H1 (cell line): ENCODE data around the gene ZNF48. TPM values are rescaled to one million over a fixed set of nuclear protein-coding genes. Genes with fewer than 3 reads are reported as not detected.

Source experiments
- CTCF ChIA-PET: fragments of 300-600 bp; sonication (Branson Sonifier 250); formaldehyde crosslinking; loops from one replicate; lab custom pipeline; 2021; ENCODE audit not compliant: partially characterized antibody; lab: Charles Lee
- POLR2A ChIA-PET: fragments of 300-600 bp; sonication (Branson Sonifier 250); formaldehyde crosslinking; loops from one replicate; lab custom pipeline; 2021; ENCODE audit warnings: inconsistent platforms; ENCODE audit not compliant: partially characterized antibody; lab: Charles Lee
- DNase-seq, 2 experiments: peaks; one replicate each; pipeline versions ENCODE4 v3.0.0 to v3.0.0-alpha.2; 2010 to 2022; ENCODE audit warnings: low spot score in 2 of 2, low read depth in 1 of 2, mixed read lengths in 1 of 2
- FAIRE-seq: peaks from 2 replicates; lab custom pipeline; 2011; peaks lifted over from hg19 to GRCh38; lab: Jason Lieb, UNC
- H2AFZ ChIP-seq: 2 replicates; pipeline ENCODE4 v1.8.1; 2012; ENCODE audit warnings: low read length, inconsistent platforms
- H2AK5ac ChIP-seq: 2 replicates; pipeline ENCODE4 v1.6.1; 2013; ENCODE audit warnings: low read depth, low read length
- H2BK120ac ChIP-seq: replicated peaks from 2 replicates; pipeline ENCODE3; 2013; ENCODE audit warnings: low read depth, low read length, inconsistent platforms
- H2BK12ac ChIP-seq: 2 replicates; pipeline ENCODE4 v1.6.1; 2013; ENCODE audit warnings: low read depth, low read length
- H2BK15ac ChIP-seq: 2 replicates; pipeline ENCODE4 v1.6.1; 2013; ENCODE audit warnings: low read length
- H2BK20ac ChIP-seq: 2 replicates; pipeline ENCODE4 v1.6.1; 2013; ENCODE audit warnings: low read length
- H2BK5ac ChIP-seq: 2 replicates; pipeline ENCODE4 v1.6.1; 2013; ENCODE audit warnings: low read depth, low read length
- H3K14ac ChIP-seq: 2 replicates; pipeline ENCODE4 v1.6.1; 2013; ENCODE audit warnings: inconsistent platforms; ENCODE audit not compliant: insufficient read length
- H3K18ac ChIP-seq: 2 replicates; pipeline ENCODE4 v1.6.1; 2013; ENCODE audit warnings: low read length; ENCODE audit errors: extremely low read depth
- H3K23ac ChIP-seq: 2 replicates; pipeline ENCODE4 v1.6.1; 2013; ENCODE audit warnings: inconsistent platforms; ENCODE audit not compliant: insufficient read length
- H3K23me2 ChIP-seq: 2 replicates; pipeline ENCODE4 v1.6.1; 2013; ENCODE audit warnings: low read depth, low read length
- H3K27ac ChIP-seq: 2 replicates; pipeline ENCODE4 v1.6.1; 2011; ENCODE audit warnings: low read depth, low read length, inconsistent platforms
- H3K27me3 ChIP-seq, 4 experiments: replicated peaks in 1 of 4; 1 replicate in 1 of 4; 2 replicates in 3 of 4; pipeline versions ENCODE4 v1.6.1 to v1.8.1; 2011 to 2013; ENCODE audit warnings: low read length in 3 of 4, mild to moderate bottlenecking in 3 of 4, inconsistent platforms in 2 of 4, mixed read lengths in 2 of 4, moderate library complexity in 1 of 4; ENCODE audit not compliant: control insufficient read depth in 3 of 4, insufficient read depth in 3 of 4; ENCODE audit errors: extremely low read depth in 1 of 4
- H3K36me3 ChIP-seq, 4 experiments: 2 replicates each; pipeline versions ENCODE4 v1.6.1 to v1.8.1; 2011 to 2013; ENCODE audit warnings: mild to moderate bottlenecking in 4 of 4, low read length in 3 of 4, moderate library complexity in 2 of 4, control low read depth in 1 of 4, inconsistent platforms in 1 of 4; ENCODE audit not compliant: insufficient read depth in 4 of 4, control insufficient read depth in 2 of 4
- H3K4ac ChIP-seq: replicated peaks from 2 replicates; pipeline ENCODE3; 2013; ENCODE audit warnings: low read length, low read depth, mixed read lengths, inconsistent platforms; ENCODE audit not compliant: insufficient read length
- H3K4me1 ChIP-seq, 4 experiments: replicated peaks in 1 of 4; 1 replicate in 1 of 4; 2 replicates in 3 of 4; pipeline versions ENCODE4 v1.6.1 to v1.8.1; 2011 to 2013; ENCODE audit warnings: low read length in 3 of 4, inconsistent platforms in 2 of 4, mixed read lengths in 1 of 4; ENCODE audit not compliant: insufficient read depth in 4 of 4, control insufficient read depth in 3 of 4
- H3K4me2 ChIP-seq, 2 experiments: 2 replicates each; pipeline versions ENCODE4 v1.6.1 to v1.8.1; 2011 to 2013; ENCODE audit warnings: low read depth in 2 of 2, low read length in 2 of 2, control low read depth in 1 of 2, inconsistent platforms in 1 of 2, mild to moderate bottlenecking in 1 of 2; ENCODE audit not compliant: insufficient read depth in 1 of 2
- H3K4me3 ChIP-seq, 4 experiments: fragments of 200-600, 300-600 bp in 1 of 4; sonication (generic), shearing (Covaris generic), sonication (Bioruptor Twin) in 1 of 4; 2 replicates each; pipeline versions ENCODE4 v1.5.1 to v1.8.1; 2011 to 2016; ENCODE audit warnings: low read length in 4 of 4, low read depth in 3 of 4, control low read depth in 2 of 4, inconsistent platforms in 2 of 4, mild to moderate bottlenecking in 2 of 4, mixed read lengths in 1 of 4, moderate library complexity in 1 of 4; ENCODE audit not compliant: insufficient read depth in 2 of 4; ENCODE audit errors: extremely low read depth in 1 of 4
- H3K56ac ChIP-seq: replicated peaks from 2 replicates; pipeline ENCODE3; 2013; ENCODE audit warnings: low read depth, mild to moderate bottlenecking, mixed read lengths, low read length, inconsistent platforms; ENCODE audit not compliant: insufficient read length
- H3K79me1 ChIP-seq: 2 replicates; pipeline ENCODE4 v1.6.1; 2013; ENCODE audit warnings: low read depth, low read length, control low read depth
- H3K79me2 ChIP-seq, 2 experiments: 2 replicates each; pipeline versions ENCODE4 v1.6.1 to v1.8.1; 2012 to 2013; ENCODE audit warnings: low read length in 2 of 2, mild to moderate bottlenecking in 2 of 2, inconsistent platforms in 1 of 2; ENCODE audit not compliant: insufficient read depth in 2 of 2, control insufficient read depth in 1 of 2
- H3K9ac ChIP-seq, 4 experiments: replicated peaks in 1 of 4; 1 replicate in 1 of 4; 2 replicates in 3 of 4; pipeline versions ENCODE4 v1.6.1 to v1.8.1; 2011 to 2013; ENCODE audit warnings: low read depth in 3 of 4, low read length in 3 of 4, control low read depth in 2 of 4, mild to moderate bottlenecking in 2 of 4, moderate library complexity in 2 of 4, inconsistent platforms in 1 of 4; ENCODE audit errors: extremely low read depth in 1 of 4
- H3K9me3 ChIP-seq, 2 experiments: 2 replicates each; pipeline versions ENCODE4 v1.6.1 to v1.8.1; 2012 to 2013; ENCODE audit warnings: mild to moderate bottlenecking in 2 of 2, moderate library complexity in 2 of 2, control low read depth in 1 of 2, inconsistent platforms in 1 of 2, low read depth in 1 of 2, low read length in 1 of 2, mixed read lengths in 1 of 2; ENCODE audit not compliant: insufficient read depth in 2 of 2
- H4K20me1 ChIP-seq, 2 experiments: replicated peaks in 1 of 2; 2 replicates each; pipeline versions ENCODE3 to v1.8.1; 2011 to 2013; ENCODE audit warnings: inconsistent platforms in 2 of 2, low read length in 2 of 2, mild to moderate bottlenecking in 1 of 2; ENCODE audit not compliant: insufficient read depth in 2 of 2, control insufficient read depth in 1 of 2
- H4K5ac ChIP-seq: 2 replicates; pipeline ENCODE4 v1.6.1; 2013; ENCODE audit warnings: low read length, low read depth, mixed read lengths, inconsistent platforms; ENCODE audit not compliant: insufficient read length
- H4K8ac ChIP-seq: 2 replicates; pipeline ENCODE4 v1.8.0; 2013; ENCODE audit warnings: mild to moderate bottlenecking, moderate library complexity, low read length, inconsistent platforms; ENCODE audit not compliant: insufficient read depth; ENCODE audit errors: extremely low read depth
- H4K91ac ChIP-seq: replicated peaks from 2 replicates; pipeline ENCODE3; 2013; ENCODE audit warnings: low read length, mixed read lengths, inconsistent platforms; ENCODE audit not compliant: insufficient read length
- ASH2L ChIP-seq: fragments of 200-600, 300-600 bp; sonication (generic); IDR thresholded peaks from one replicate; pipeline ENCODE4 v1.7.1; 2017; ENCODE audit warnings: low read length
- EP300 ChIP-seq, 2 experiments: IDR thresholded peaks; 1 replicate in 1 of 2; 2 replicates in 1 of 2; pipeline ENCODE4 v1.6.1; 2011 to 2012; ENCODE audit warnings: low read depth in 2 of 2, low read length in 2 of 2, mild to moderate bottlenecking in 2 of 2, borderline replicate concordance in 1 of 2, inconsistent platforms in 1 of 2, moderate library complexity in 1 of 2
- JUN ChIP-seq: IDR thresholded peaks from 2 replicates; pipeline ENCODE4 v1.6.1; 2011; ENCODE audit warnings: low read depth, mild to moderate bottlenecking, improper control_type of control experiment, low read length
- MAFK ChIP-seq: IDR thresholded peaks from 2 replicates; pipeline ENCODE4 v1.6.1; 2012; ENCODE audit warnings: low read depth, mild to moderate bottlenecking, improper control_type of control experiment, low read length
- PHF8 ChIP-seq: fragments of 200-600 bp; sonication (generic); conservative IDR thresholded peaks from 2 replicates; pipeline ENCODE4 v1.7.1; 2012; ENCODE audit warnings: low read depth, mild to moderate bottlenecking, inconsistent platforms, low read length, moderate library complexity
- RAD21 ChIP-seq, 2 experiments: IDR thresholded peaks in 1 of 2; conservative IDR thresholded peaks in 1 of 2; 2 replicates each; pipeline ENCODE4 v1.6.1; 2011; ENCODE audit warnings: low read depth in 2 of 2, low read length in 2 of 2, improper control_type of control experiment in 1 of 2, inconsistent platforms in 1 of 2, mild to moderate bottlenecking in 1 of 2, moderate library complexity in 1 of 2
- SRF ChIP-seq: IDR thresholded peaks from 2 replicates; pipeline ENCODE4 v1.6.1; 2011; ENCODE audit warnings: mild to moderate bottlenecking, low read depth, low read length, moderate library complexity
- TAF1 ChIP-seq: IDR thresholded peaks from 2 replicates; pipeline ENCODE4 v1.6.1; 2011; ENCODE audit warnings: mild to moderate bottlenecking, low read depth, low read length
- YY1 ChIP-seq: IDR thresholded peaks from 2 replicates; pipeline ENCODE4 v1.6.1; 2011; ENCODE audit warnings: low read depth, mild to moderate bottlenecking, low read length
- WGBS, 2 experiments: shearing (Covaris generic) in 1 of 2; methylation state at CpG; one replicate each; pipeline versions ENCODE4 v1.1.6 to v1.1.7; 2013 to 2015; ENCODE audit warnings: low lambda C conversion rate in 2 of 2, mixed read lengths in 2 of 2, inconsistent platforms in 1 of 2, low coverage in 1 of 2, missing lambda C conversion rate in 1 of 2; ENCODE audit not compliant: insufficient replicate concordance in 2 of 2, insufficient coverage in 1 of 2, insufficient read length in 1 of 2; ENCODE audit errors: extremely low coverage in 1 of 2, missing lambda C conversion rate in 1 of 2; 5-methylcytosine and 5-hydroxymethylcytosine counted together
- polyA plus RNA-seq, 7 experiments: library from polyadenylated mRNA; depleted of rRNA in 3 of 7; stranded (reverse) in 5 of 7; unstranded in 2 of 7; fragments of >200 nt in 5 of 7; fragments of 200-250 nt in 2 of 7; gene quantifications; 1 replicate in 5 of 7; 2 replicates in 1 of 7; 4 replicates in 1 of 7; pipeline versions ENCODE4 v1.2.1 to v1.2.3, GENCODE V29; 2011 to 2013; ENCODE audit warnings: missing spikeins in 2 of 7, mixed read lengths in 2 of 7
- total RNA-seq: library from RNA; stranded (reverse); fragmentation: NEBNext Ultra II Directional; extraction: Animal tissue kit (Norgen Biotek cat#: 25700); gene quantifications from 2 replicates; pipeline ENCODE4 v1.2.1, GENCODE V29; 2021
- TF ChIP-seq, protein P1 (sequence below): IDR thresholded peaks from 2 replicates; pipeline ENCODE4 v1.6.1; 2012; ENCODE audit warnings: inconsistent platforms

The ZNF48 gene
- total and polyA plus RNA-seq, 2 of the 8 experiments (the other 6 are each of a cell fraction or from before 2014, with no cell fraction given) = 30.4 to 41.2 TPM

DNA sequence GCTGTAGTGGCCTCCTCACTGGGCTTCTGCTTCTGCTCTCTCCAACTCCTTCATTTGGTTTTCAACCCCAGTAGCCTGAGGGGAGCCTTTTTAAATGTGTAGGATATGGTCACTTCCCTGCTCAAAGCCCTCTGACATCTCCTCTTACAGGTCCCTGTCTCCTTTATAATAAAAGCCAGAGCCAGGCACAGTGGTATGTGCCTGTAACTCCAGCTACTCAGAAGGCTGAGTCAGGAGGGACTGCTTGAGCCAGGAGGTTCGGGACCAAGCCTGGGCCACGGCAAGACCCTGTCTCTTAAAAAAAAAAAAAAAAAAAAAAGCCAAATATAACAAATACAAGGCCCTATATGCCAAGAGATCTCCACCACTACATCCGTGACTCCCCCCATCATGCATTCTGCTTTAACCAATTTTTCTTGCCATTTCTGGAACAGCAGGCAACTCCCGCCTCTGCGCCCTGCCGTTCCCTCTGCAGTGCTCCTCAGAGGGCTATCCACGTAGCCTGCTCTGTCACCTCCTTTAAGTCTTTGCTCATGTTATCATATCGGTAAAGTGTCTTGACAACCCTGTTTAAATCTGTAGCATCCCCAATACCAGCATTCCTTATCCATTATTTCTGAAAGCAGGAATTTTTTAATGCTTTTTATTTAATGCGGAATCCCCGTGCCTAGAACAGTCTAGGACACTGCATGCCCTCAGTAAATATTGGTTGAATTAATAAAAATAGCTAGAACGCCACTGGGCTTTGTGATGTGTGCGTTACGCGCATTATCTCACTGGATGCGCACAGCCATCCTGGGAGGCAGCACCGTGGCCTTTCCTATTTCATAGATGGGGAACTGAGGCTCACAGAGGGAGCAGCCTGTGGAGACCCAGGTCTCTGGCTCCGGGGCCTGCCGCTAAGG is 21.7 kb downstream of the ZNF48 start:
- Histone ChIP-seq H4K20me1 (peaks cover 2 to 10% of the 10 kb centered on the region in 2 experiments), H2BK15ac (no peak overlapping the region), H3K27ac (no peak overlapping the region), H3K56ac (no peak overlapping the region), H3K23ac (no peak overlapping the region), H3K27me3 (no peaks in the 10 kb centered on the region), H3K79me2 (no peaks in the 10 kb centered on the region), H4K91ac (no peak overlapping the region), H4K5ac (no peak overlapping the region), H3K79me1 (peaks cover 6% of the 10 kb centered on the region; the same call in 1 of the 2 replicates), H3K4me1 (peaks cover 3 to 6% (median 5%) of the 10 kb centered on the region in 4 experiments; a peak in 6 of 7 replicates), H3K23me2 (peaks cover 8% of the 10 kb centered on the region; the same call in 1 of the 2 replicates), H3K18ac (no peak overlapping the region), H4K8ac (no peak overlapping the region), H2BK20ac (no peak overlapping the region), H2BK120ac (no peak overlapping the region), H3K4me3 (peak overlapping the region; percentile 36 to 60 (median 50)), H2BK12ac (no peak overlapping the region), H3K9ac (peak overlapping the region in 3 of 4 experiments; percentile 25 to 37 (median 32); a peak in 3 of 7 replicates), H3K4ac (no peak overlapping the region), H3K4me2 (peak overlapping the region; percentile 64 to 76), H3K36me3 (peaks cover 2 to 15% (median 4%) of the 10 kb centered on the region in 4 experiments; a peak in 7 of 8 replicates), H3K14ac (no peak overlapping the region), H2AK5ac (no peak overlapping the region), H2BK5ac (no peak overlapping the region), H2AFZ (no peak overlapping the region), H3K9me3 (no peaks in the 10 kb centered on the region)
- POLR2A ChIA-PET = interaction anchor here (1.1 to 4.0 kb wide), 9 partner anchors 9 to 194 kb away, joined by 3 to 34 read pairs (median 5); partner anchors contain the start of genes CD2BP2, ZNF48, ZNF689 and ZNF764
- no peak for FAIRE-seq
- DNase-seq = no peak
- 68% methylated on average over 18 of the region's 18 CpGs; no CpG with 5 or more reads in 1 of the 2 experiments for WGBS, 2 experiments
- CTCF ChIA-PET = interaction anchor here (0.8 to 3.3 kb wide), 8 partner anchors 7 to 198 kb away, joined by 3 to 13 read pairs (median 6); partner anchors contain the start of genes DCTPP1, ZNF48 and ZNF771
- TF ChIP-seq MAFK (no peak), TAF1 (no peak), EP300 (IDR thresholded peaks at IDR 0.05; ENCODE audit: borderline replicate concordance in 1 of 2, low read depth in 2 of 2, low read length in 2 of 2) (no peak), YY1 (no peak), RAD21 (IDR thresholded peaks at IDR 0.05 in 1 of 2, conservative IDR thresholded peaks at IDR 0.05 in 1 of 2; ENCODE audit: low read depth in 2 of 2, low read length in 2 of 2) (no peak), PHF8 (no peak), ASH2L (no peak), JUN (no peak), SRF (no peak)
- TF ChIP-seq, protein P1, sequence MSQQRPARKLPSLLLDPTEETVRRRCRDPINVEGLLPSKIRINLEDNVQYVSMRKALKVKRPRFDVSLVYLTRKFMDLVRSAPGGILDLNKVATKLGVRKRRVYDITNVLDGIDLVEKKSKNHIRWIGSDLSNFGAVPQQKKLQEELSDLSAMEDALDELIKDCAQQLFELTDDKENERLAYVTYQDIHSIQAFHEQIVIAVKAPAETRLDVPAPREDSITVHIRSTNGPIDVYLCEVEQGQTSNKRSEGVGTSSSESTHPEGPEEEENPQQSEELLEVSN = no peak
